ENCODE data around the gene POLR2M.

- no peak for TF ChIP-seq CTCF (IDR thresholded peaks at IDR 0.05; ENCODE audit: low read depth, low read length)
- no peak for TF ChIP-seq POLR2A (IDR thresholded peaks at IDR 0.05; ENCODE audit: extremely low read depth, insufficient read length)
- TF ChIP-seq MAX (IDR thresholded peaks at IDR 0.05; ENCODE audit: low read depth, low read length): no peak
- TF ChIP-seq MYC (IDR thresholded peaks at IDR 0.05; ENCODE audit: low read depth, low read length): no peak
Measured at GRCh38 chr15:57680021-57680420, 26.5 kb upstream of the POLR2M start.

All from NB4 (cell line).